ENCODE results near the gene WNT4.

- TF ChIP-seq CTCF (IDR thresholded peaks at IDR 0.05; ENCODE audit: low read length) (no peak), EZH2 (IDR thresholded peaks at IDR 0.05; ENCODE audit: borderline replicate concordance, low read length) (no peak)
Observed at GRCh38 chr1:22186311-22186710, 43.4 kb upstream of the WNT4 start.

All from OCI-LY1 (cell line).